Measurements from ENCODE around the gene FOXJ3.

- no peak for TF ChIP-seq RAD21 (IDR thresholded peaks at IDR 0.05 in 1 of 2, conservative IDR thresholded peaks at IDR 0.05 in 1 of 2; ENCODE audit: low read depth in 2 of 2, low read length in 2 of 2)
- TF ChIP-seq ZNF274 (IDR thresholded peaks at IDR 0.05; ENCODE audit: borderline replicate concordance, extremely low read depth, low read length), result no peak
- no peak for TF ChIP-seq CEBPB (IDR thresholded peaks at IDR 0.05; ENCODE audit: low read depth, low read length)
- no peak for TF ChIP-seq CTCF (IDR thresholded peaks at IDR 0.05; ENCODE audit: control extremely low read depth in 1 of 3, insufficient read depth in 1 of 3, low read depth in 1 of 3, low read length in 3 of 3)
- TF ChIP-seq TBP (IDR thresholded peaks at IDR 0.05; ENCODE audit: low read depth, low read length), result no peak
- TF ChIP-seq, protein P1, sequence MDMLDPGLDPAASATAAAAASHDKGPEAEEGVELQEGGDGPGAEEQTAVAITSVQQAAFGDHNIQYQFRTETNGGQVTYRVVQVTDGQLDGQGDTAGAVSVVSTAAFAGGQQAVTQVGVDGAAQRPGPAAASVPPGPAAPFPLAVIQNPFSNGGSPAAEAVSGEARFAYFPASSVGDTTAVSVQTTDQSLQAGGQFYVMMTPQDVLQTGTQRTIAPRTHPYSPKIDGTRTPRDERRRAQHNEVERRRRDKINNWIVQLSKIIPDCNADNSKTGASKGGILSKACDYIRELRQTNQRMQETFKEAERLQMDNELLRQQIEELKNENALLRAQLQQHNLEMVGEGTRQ (IDR thresholded peaks at IDR 0.05; ENCODE audit: low read length), result no peak
- no peak for TF ChIP-seq TEAD4 (IDR thresholded peaks at IDR 0.05; ENCODE audit: low read depth, low read length)
- no peak for TF ChIP-seq EZH2 (IDR thresholded peaks at IDR 0.05; ENCODE audit: low read depth, low read length, severe bottlenecking)
- TF ChIP-seq TAF1 (IDR thresholded peaks at IDR 0.05; ENCODE audit: low read depth, low read length), result no peak
- TF ChIP-seq POLR2AphosphoS5 (IDR thresholded peaks at IDR 0.05; ENCODE audit: low read depth, low read length), result no peak
- TF ChIP-seq CREB1 (IDR thresholded peaks at IDR 0.05), result no peak
- no peak for TF ChIP-seq POLR2A (IDR thresholded peaks at IDR 0.05; ENCODE audit: control extremely low read depth in 1 of 2, low read depth in 2 of 2, low read length in 2 of 2)
Measured at GRCh38 chr1:42359466-42359865, 24.4 kb upstream of the FOXJ3 start.

All from H1 (cell line).